Measurements from ENCODE around the gene ACSL4.

The ACSL4 gene

GRCh38 chrX:109691277-109691676 is 41.8 kb downstream of the ACSL4 start:
- no peak for TF ChIP-seq CTCF (IDR thresholded peaks at IDR 0.05)
- intact Hi-C loops (cut with DNase I; ENCODE audit: low total_unique reads), result no loop called here

GRCh38 chrX:109687903-109688302 is 45.2 kb downstream of the ACSL4 start:
- intact Hi-C loops (cut with DNase I; ENCODE audit: low total_unique reads), result no loop called here
- H3K4me3 ChIP-seq, result no peak overlapping the region
- H3K9me3 ChIP-seq, result no peaks in the 10 kb centered on the region
- no peak for TF ChIP-seq CTCF (IDR thresholded peaks at IDR 0.05)
- H3K4me1 ChIP-seq, result no peaks in the 10 kb centered on the region
- DNase-seq, result no peak
- H3K27ac ChIP-seq, result no peak overlapping the region
- H3K27me3 ChIP-seq, result no peaks in the 10 kb centered on the region
- H3K36me3 ChIP-seq, result no peaks in the 10 kb centered on the region

More at GRCh38 chrX:109691277-109691676, 41.8 kb downstream of the ACSL4 start:
- H3K9me3 ChIP-seq, result no peaks in the 10 kb centered on the region
- no peak overlapping the region for H3K27ac ChIP-seq
- no peaks in the 10 kb centered on the region for H3K4me1 ChIP-seq
- H3K27me3 ChIP-seq, result no peaks in the 10 kb centered on the region
- no peaks in the 10 kb centered on the region for H3K36me3 ChIP-seq
- no peak overlapping the region for H3K4me3 ChIP-seq
- no peak for DNase-seq

GRCh38 chrX:109685656-109686078 is 47.4 kb downstream of the ACSL4 start:
- intact Hi-C loops (cut with DNase I; ENCODE audit: low total_unique reads), result no loop called here
- no peak overlapping the region for H3K27ac ChIP-seq
- no peaks in the 10 kb centered on the region for H3K9me3 ChIP-seq
- no peak for TF ChIP-seq CTCF (IDR thresholded peaks at IDR 0.05)
- no peaks in the 10 kb centered on the region for H3K27me3 ChIP-seq
- H3K36me3 ChIP-seq, result no peaks in the 10 kb centered on the region
- H3K4me3 ChIP-seq, result no peak overlapping the region
- no peaks in the 10 kb centered on the region for H3K4me1 ChIP-seq
- no peak for DNase-seq

- H3K4me3 ChIP-seq, result no peak overlapping the region
- intact Hi-C loops (cut with DNase I; ENCODE audit: low total_unique reads), result no loop called here
Observed at GRCh38 chrX:109684136-109684535, 48.9 kb downstream of the ACSL4 start.

GRCh38 chrX:109681475-109682081 is 51.5 kb downstream of the ACSL4 start:
- DNase-seq, result no peak
- Histone ChIP-seq H3K27me3 (no peaks in the 10 kb centered on the region), H3K4me1 (no peaks in the 10 kb centered on the region), H3K9me3 (no peaks in the 10 kb centered on the region), H3K27ac (no peak overlapping the region), H3K36me3 (peaks cover 0 to 14% (median 11%) of the 10 kb centered on the region in 3 donors), H3K4me3 (no peak overlapping the region)
- no peak for TF ChIP-seq CTCF (IDR thresholded peaks at IDR 0.05)
- intact Hi-C loops (cut with DNase I; ENCODE audit: low total_unique reads), result no loop called here

More at GRCh38 chrX:109684136-109684535, 48.9 kb downstream of the ACSL4 start:
- Histone ChIP-seq H3K27ac (no peak overlapping the region), H3K27me3 (no peaks in the 10 kb centered on the region), H3K36me3 (peaks cover 0 to 6% (median 0%) of the 10 kb centered on the region in 3 donors), H3K9me3 (no peaks in the 10 kb centered on the region), H3K4me1 (no peaks in the 10 kb centered on the region)
- no peak for DNase-seq
- TF ChIP-seq CTCF (IDR thresholded peaks at IDR 0.05), result no peak

GRCh38 chrX:109679820-109680219 is 53.2 kb downstream of the ACSL4 start:
- DNase-seq, result no peak
- Histone ChIP-seq H3K4me3 (no peak overlapping the region), H3K4me1 (no peaks in the 10 kb centered on the region), H3K36me3 (peaks cover 3 to 14% (median 11%) of the 10 kb centered on the region in 3 donors), H3K9me3 (no peaks in the 10 kb centered on the region), H3K27me3 (no peaks in the 10 kb centered on the region), H3K27ac (no peak overlapping the region)
- TF ChIP-seq CTCF (IDR thresholded peaks at IDR 0.05), result no peak
- intact Hi-C loops (cut with DNase I; ENCODE audit: low total_unique reads), result no loop called here

All from tibial artery (tissue), 4 donors.